Measurements from ENCODE around the gene FAM25G. TPM values are rescaled to one million over a fixed set of nuclear protein-coding genes. Genes with fewer than 3 reads are reported as not detected.

The FAM25G gene
- total and polyA plus RNA-seq, 2 of the 8 experiments (the other 6 are each of a cell fraction or from before 2014, with no cell fraction given): not detected

DNA sequence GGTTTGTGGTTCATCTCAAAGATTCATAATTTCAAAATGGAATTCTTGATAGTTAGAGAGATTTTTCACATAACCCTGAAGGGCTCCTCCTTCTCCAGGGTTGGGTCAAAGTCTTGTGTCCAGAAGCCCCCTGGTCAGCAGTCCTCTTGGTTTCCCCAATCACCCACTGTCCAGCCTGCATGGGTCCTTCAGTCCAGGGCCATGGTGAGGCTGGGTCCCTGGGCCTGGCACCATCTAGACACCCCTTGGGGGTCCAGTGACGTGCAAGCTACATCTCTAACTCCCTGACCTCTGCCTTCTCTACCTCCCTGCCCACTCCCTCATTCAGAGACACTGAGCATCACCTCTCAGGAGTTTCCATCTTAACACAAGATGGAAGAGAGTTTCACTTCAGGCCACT lies 33.7 kb downstream of the FAM25G start (continued):
- TF ChIP-seq, protein P1, sequence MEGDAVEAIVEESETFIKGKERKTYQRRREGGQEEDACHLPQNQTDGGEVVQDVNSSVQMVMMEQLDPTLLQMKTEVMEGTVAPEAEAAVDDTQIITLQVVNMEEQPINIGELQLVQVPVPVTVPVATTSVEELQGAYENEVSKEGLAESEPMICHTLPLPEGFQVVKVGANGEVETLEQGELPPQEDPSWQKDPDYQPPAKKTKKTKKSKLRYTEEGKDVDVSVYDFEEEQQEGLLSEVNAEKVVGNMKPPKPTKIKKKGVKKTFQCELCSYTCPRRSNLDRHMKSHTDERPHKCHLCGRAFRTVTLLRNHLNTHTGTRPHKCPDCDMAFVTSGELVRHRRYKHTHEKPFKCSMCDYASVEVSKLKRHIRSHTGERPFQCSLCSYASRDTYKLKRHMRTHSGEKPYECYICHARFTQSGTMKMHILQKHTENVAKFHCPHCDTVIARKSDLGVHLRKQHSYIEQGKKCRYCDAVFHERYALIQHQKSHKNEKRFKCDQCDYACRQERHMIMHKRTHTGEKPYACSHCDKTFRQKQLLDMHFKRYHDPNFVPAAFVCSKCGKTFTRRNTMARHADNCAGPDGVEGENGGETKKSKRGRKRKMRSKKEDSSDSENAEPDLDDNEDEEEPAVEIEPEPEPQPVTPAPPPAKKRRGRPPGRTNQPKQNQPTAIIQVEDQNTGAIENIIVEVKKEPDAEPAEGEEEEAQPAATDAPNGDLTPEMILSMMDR (IDR thresholded peaks at IDR 0.05; ENCODE audit: control extremely low read depth in 1 of 3, insufficient read depth in 1 of 3, low read depth in 1 of 3, low read length in 3 of 3): no peak
